Retina (tissue), 1 donor: Measurements from ENCODE around the gene NANP.
A peak's percentile ranks its signal among the peaks of the same experiment; 100 is the strongest.
"Not testable (repeated sequence)": the region's sequence is repeated elsewhere in the genome, so short reads cannot be mapped to it uniquely, and the experiment has no call there.

ENCODE experiments used
- DNase-seq: peaks from one replicate; pipeline ENCODE4 v3.0.0-alpha.2; 2016

The NANP gene

GRCh38 chr20:25605148-25605547 lies 18.7 kb downstream of the NANP start:
- no peak for DNase-seq

GRCh38 chr20:25604611-25605010 lies 19.2 kb downstream of the NANP start:
- DNase-seq = no peak

- not testable (repeated sequence) for DNase-seq
Measured at GRCh38 chr20:25602914-25603309, 20.9 kb downstream of the NANP start.

- DNase-seq = not testable (repeated sequence)
Measured at GRCh38 chr20:25602191-25602913, 21.5 kb downstream of the NANP start.

GRCh38 chr20:25601659-25602058 lies 22.2 kb downstream of the NANP start:
- DNase-seq = no peak

GRCh38 chr20:25600632-25601031 lies 23.2 kb downstream of the NANP start:
- DNase-seq = no peak

GRCh38 chr20:25592135-25592852 lies 31.5 kb downstream of the NANP start:
- no peak for DNase-seq

- DNase-seq = not testable (repeated sequence)
Measured at GRCh38 chr20:25590778-25591177, 33.0 kb downstream of the NANP start.

- no peak for DNase-seq
Measured at GRCh38 chr20:25588491-25588890, 35.3 kb downstream of the NANP start.

GRCh38 chr20:25587536-25587935 lies 36.3 kb downstream of the NANP start:
- no peak for DNase-seq

GRCh38 chr20:25586877-25587276 lies 36.9 kb downstream of the NANP start:
- DNase-seq = no peak

GRCh38 chr20:25584905-25585704 lies 38.7 kb downstream of the NANP start, which contains the start of gene NINL:
Gene NINL, minus strand, starts transcription at chr20:25585531. Its CDS starts 58,944 bp downstream, at chr20:25526587.
- peak; percentile 91 for DNase-seq

- not testable (repeated sequence) for DNase-seq
Measured at GRCh38 chr20:25583607-25584006, 40.2 kb downstream of the NANP start.

- DNase-seq = no peak
Measured at GRCh38 chr20:25580711-25581110, 43.1 kb downstream of the NANP start.

- DNase-seq = peak; percentile 52
Measured at GRCh38 chr20:25579081-25579770, 44.6 kb downstream of the NANP start.

- DNase-seq = no peak
Measured at GRCh38 chr20:25576783-25577530, 46.9 kb downstream of the NANP start.

GRCh38 chr20:25574411-25574810 lies 49.4 kb downstream of the NANP start:
- no peak for DNase-seq

- no peak for DNase-seq
Measured at GRCh38 chr20:25573288-25574251, 50.2 kb downstream of the NANP start.

- no peak for DNase-seq
Measured at GRCh38 chr20:25571817-25572216, 52.0 kb downstream of the NANP start.

- DNase-seq = no peak
Measured at GRCh38 chr20:25571240-25571639, 52.6 kb downstream of the NANP start.

- no peak for DNase-seq
Measured at GRCh38 chr20:25570148-25570530, 53.7 kb downstream of the NANP start.
